ENCODE data around the gene XRCC5. TPM values are rescaled to one million over a fixed set of nuclear protein-coding genes. Genes with fewer than 3 reads are reported as not detected.

The XRCC5 gene
- total RNA-seq, 1 experiment from 2014 or later, result 424 TPM

DNA sequence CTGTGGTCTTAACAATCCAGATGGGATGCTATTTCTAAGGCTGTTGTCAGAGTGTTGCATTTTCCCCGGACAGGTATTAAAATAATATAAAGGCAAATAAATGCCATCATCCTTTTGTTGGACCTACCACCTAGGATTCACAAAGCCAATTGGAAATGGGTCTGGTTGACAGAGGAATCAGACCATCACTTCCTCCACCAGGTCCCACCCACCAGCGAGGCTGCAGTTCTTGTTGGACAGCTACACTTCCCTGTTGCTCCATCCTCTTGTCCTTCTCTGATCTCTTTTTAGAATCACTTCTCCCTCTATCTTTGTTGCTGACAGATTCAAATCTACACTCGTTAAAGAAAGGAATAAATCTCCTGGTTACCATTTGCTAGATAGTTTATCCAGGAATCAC is 26.3 kb upstream of the XRCC5 start:
- no peaks in the 10 kb centered on the region for H3K9me2 ChIP-seq (ENCODE audit: insufficient read depth)
- no peaks in the 10 kb centered on the region for H3K27me3 ChIP-seq (ENCODE audit: insufficient read depth, low read length)
- TF ChIP-seq, protein P1, sequence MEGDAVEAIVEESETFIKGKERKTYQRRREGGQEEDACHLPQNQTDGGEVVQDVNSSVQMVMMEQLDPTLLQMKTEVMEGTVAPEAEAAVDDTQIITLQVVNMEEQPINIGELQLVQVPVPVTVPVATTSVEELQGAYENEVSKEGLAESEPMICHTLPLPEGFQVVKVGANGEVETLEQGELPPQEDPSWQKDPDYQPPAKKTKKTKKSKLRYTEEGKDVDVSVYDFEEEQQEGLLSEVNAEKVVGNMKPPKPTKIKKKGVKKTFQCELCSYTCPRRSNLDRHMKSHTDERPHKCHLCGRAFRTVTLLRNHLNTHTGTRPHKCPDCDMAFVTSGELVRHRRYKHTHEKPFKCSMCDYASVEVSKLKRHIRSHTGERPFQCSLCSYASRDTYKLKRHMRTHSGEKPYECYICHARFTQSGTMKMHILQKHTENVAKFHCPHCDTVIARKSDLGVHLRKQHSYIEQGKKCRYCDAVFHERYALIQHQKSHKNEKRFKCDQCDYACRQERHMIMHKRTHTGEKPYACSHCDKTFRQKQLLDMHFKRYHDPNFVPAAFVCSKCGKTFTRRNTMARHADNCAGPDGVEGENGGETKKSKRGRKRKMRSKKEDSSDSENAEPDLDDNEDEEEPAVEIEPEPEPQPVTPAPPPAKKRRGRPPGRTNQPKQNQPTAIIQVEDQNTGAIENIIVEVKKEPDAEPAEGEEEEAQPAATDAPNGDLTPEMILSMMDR (IDR thresholded peaks at IDR 0.05 in 2 of 3, conservative IDR thresholded peaks at IDR 0.05 in 1 of 3; ENCODE audit: borderline replicate concordance in 1 of 3, insufficient read depth in 1 of 3, low read depth in 2 of 3, low read length in 2 of 3), result no peak
- TF ChIP-seq ZFX (IDR thresholded peaks at IDR 0.05) (no peak), POLR2A (IDR thresholded peaks at IDR 0.05; ENCODE audit: borderline replicate concordance, extremely low read depth, insufficient read depth, insufficient read length) (no peak), YY1 (IDR thresholded peaks at IDR 0.05; ENCODE audit: extremely low read depth, insufficient replicate concordance, low read depth, low read length) (no peak), SP1 (IDR thresholded peaks at IDR 0.05; ENCODE audit: low read depth) (no peak), JUND (IDR thresholded peaks at IDR 0.05) (no peak), CEBPB (IDR thresholded peaks at IDR 0.05; ENCODE audit: low read depth) (no peak), RAD21 (IDR thresholded peaks at IDR 0.05; ENCODE audit: low read depth) (no peak), ZNF274 (IDR thresholded peaks at IDR 0.05; ENCODE audit: low read depth, low read length) (no peak), POLR2AphosphoS5 (IDR thresholded peaks at IDR 0.05; ENCODE audit: low read depth, low read length) (no peak), EZH2 (IDR thresholded peaks at IDR 0.05) (no peak), EZH2phosphoT487 (IDR thresholded peaks at IDR 0.05; ENCODE audit: borderline replicate concordance) (no peak), SRF (IDR thresholded peaks at IDR 0.05; ENCODE audit: low read depth) (no peak), FOSL1 (IDR thresholded peaks at IDR 0.05; ENCODE audit: low read depth) (no peak), SIN3A (IDR thresholded peaks at IDR 0.05; ENCODE audit: low read depth) (no peak)
- TF ChIP-seq, protein P2, sequence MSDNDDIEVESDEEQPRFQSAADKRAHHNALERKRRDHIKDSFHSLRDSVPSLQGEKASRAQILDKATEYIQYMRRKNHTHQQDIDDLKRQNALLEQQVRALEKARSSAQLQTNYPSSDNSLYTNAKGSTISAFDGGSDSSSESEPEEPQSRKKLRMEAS (IDR thresholded peaks at IDR 0.05), result no peak
- TF ChIP-seq, protein P3, sequence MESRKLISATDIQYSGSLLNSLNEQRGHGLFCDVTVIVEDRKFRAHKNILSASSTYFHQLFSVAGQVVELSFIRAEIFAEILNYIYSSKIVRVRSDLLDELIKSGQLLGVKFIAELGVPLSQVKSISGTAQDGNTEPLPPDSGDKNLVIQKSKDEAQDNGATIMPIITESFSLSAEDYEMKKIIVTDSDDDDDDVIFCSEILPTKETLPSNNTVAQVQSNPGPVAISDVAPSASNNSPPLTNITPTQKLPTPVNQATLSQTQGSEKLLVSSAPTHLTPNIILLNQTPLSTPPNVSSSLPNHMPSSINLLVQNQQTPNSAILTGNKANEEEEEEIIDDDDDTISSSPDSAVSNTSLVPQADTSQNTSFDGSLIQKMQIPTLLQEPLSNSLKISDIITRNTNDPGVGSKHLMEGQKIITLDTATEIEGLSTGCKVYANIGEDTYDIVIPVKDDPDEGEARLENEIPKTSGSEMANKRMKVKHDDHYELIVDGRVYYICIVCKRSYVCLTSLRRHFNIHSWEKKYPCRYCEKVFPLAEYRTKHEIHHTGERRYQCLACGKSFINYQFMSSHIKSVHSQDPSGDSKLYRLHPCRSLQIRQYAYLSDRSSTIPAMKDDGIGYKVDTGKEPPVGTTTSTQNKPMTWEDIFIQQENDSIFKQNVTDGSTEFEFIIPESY (IDR thresholded peaks at IDR 0.05; ENCODE audit: extremely low read depth, insufficient replicate concordance, low read length), result no peak
- TF ChIP-seq, protein P4, sequence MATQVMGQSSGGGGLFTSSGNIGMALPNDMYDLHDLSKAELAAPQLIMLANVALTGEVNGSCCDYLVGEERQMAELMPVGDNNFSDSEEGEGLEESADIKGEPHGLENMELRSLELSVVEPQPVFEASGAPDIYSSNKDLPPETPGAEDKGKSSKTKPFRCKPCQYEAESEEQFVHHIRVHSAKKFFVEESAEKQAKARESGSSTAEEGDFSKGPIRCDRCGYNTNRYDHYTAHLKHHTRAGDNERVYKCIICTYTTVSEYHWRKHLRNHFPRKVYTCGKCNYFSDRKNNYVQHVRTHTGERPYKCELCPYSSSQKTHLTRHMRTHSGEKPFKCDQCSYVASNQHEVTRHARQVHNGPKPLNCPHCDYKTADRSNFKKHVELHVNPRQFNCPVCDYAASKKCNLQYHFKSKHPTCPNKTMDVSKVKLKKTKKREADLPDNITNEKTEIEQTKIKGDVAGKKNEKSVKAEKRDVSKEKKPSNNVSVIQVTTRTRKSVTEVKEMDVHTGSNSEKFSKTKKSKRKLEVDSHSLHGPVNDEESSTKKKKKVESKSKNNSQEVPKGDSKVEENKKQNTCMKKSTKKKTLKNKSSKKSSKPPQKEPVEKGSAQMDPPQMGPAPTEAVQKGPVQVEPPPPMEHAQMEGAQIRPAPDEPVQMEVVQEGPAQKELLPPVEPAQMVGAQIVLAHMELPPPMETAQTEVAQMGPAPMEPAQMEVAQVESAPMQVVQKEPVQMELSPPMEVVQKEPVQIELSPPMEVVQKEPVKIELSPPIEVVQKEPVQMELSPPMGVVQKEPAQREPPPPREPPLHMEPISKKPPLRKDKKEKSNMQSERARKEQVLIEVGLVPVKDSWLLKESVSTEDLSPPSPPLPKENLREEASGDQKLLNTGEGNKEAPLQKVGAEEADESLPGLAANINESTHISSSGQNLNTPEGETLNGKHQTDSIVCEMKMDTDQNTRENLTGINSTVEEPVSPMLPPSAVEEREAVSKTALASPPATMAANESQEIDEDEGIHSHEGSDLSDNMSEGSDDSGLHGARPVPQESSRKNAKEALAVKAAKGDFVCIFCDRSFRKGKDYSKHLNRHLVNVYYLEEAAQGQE (IDR thresholded peaks at IDR 0.05; ENCODE audit: low read depth), result no peak
- TF ChIP-seq, protein P5, sequence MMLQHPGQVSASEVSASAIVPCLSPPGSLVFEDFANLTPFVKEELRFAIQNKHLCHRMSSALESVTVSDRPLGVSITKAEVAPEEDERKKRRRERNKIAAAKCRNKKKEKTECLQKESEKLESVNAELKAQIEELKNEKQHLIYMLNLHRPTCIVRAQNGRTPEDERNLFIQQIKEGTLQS (IDR thresholded peaks at IDR 0.05), result no peak
- peak overlapping the region; percentile 88; the same call in 1 of the 2 replicates for H3K4me2 ChIP-seq (ENCODE audit: low read length)
- POLR2A ChIA-PET, result no interaction called here
- no peak overlapping the region for H3K27ac ChIP-seq (ENCODE audit: low read depth, low read length)
- RAD21 ChIA-PET (ENCODE audit: low non-redundant PET in 1 of 2, low total read pairs in 2 of 2, uncharacterized antibody in 2 of 2, unreplicated experiment in 2 of 2), result no interaction called here
- no peaks in the 10 kb centered on the region for H4K20me1 ChIP-seq (ENCODE audit: insufficient read depth)
- ATAC-seq (no peak), DNase-seq (ENCODE audit: low read depth, low spot score) (no peak)
- H3K36me3 ChIP-seq (ENCODE audit: control insufficient read depth in 1 of 2, insufficient read depth in 2 of 2, low read length in 2 of 2), result no peaks in the 10 kb centered on the region
- no peaks in the 10 kb centered on the region for H3K9me3 ChIP-seq (ENCODE audit: control insufficient read depth in 1 of 2, insufficient read depth in 1 of 2, low read depth in 1 of 2, low read length in 2 of 2)
- intact Hi-C loops (cut with micrococcal nuclease), result no loop called here
- no peak overlapping the region for H2AFZ ChIP-seq (ENCODE audit: low read depth, low read length, poor library complexity, severe bottlenecking)
- no TSS peak for BruUV-seq (replicated peaks)
- CTCF ChIA-PET, result no interaction called here
- peaks cover 4 to 13% of the 10 kb centered on the region in 2 experiments; a peak in 3 of 4 replicates for H3K4me1 ChIP-seq (ENCODE audit: control insufficient read depth in 1 of 2, insufficient read depth in 2 of 2, low read length in 2 of 2)
- H3K4me3 ChIP-seq (replicated peaks in 1 of 2; ENCODE audit: low read depth in 1 of 2, low read length in 2 of 2), result no peak overlapping the region
- H3K79me2 ChIP-seq (ENCODE audit: insufficient read depth, low read length), result no peaks in the 10 kb centered on the region; the same call in 1 of the 2 replicates
- no peak overlapping the region for H3K9ac ChIP-seq (ENCODE audit: low read length)

Measured in HCT116 (cell line).